Epidermal melanocyte (primary cell): ENCODE measurements around the gene ZNF282.
A peak's percentile ranks its signal among the peaks of the same experiment; 100 is the strongest.

Source experiments
- DNase-seq: peaks from one replicate; pipeline ENCODE4 v3.0.0; 2011; ENCODE audit warnings: low spot score; ENCODE audit not compliant: insufficient read length

Gene ZNF282

DNA sequence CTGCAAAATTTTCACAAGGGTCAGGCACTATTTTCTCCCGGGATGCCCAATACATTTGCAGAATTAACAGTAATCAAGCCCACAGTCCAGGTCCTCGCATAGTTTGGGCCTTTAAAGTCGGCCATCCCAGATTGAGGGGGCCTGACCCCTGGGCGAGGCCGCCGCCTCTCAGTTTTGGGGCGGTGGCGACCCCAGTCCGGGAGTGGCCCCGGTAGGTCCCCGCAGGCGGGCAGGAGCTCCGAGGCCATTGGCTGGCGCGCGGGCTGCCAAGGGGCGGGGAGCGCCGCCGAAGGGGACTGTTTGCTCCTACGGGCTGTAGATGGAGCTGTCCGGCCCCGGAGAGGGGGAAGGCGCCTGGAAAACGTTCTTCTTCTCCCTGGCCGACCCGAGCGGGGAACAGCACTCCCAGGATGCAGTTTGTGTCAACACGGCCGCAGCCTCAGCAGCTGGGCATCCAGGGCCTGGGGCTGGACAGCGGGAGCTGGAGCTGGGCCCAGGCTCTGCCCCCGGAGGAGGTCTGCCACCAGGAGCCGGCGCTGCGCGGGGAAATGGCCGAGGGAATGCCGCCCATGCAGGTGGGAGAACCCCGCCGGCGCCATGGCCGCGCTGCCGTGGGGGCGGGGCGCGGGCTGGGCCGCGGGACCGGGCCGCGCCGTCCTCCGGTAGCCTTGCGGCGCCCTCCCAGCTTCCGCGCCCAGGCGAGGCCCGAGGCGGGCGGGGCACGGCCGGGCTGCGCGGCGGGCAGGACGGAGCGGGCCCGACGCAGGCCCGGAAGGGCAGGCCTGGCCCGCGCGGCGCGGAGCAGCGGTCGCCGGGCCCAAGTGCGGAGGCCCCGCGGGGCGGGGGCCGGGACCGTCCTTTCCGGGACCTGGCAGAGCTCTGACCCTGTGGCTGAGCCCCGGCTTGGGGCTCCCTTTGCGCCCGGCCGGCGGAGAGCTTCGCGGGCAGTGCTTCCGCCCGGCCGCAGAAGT lies at the start of gene ZNF282:
TSS of gene ZNF282 (plus strand) at position 367 of the 971 bp plus-strand sequence. CDS start at position 411, 44 bp downstream.
- DNase-seq: peak; percentile 92

DNA sequence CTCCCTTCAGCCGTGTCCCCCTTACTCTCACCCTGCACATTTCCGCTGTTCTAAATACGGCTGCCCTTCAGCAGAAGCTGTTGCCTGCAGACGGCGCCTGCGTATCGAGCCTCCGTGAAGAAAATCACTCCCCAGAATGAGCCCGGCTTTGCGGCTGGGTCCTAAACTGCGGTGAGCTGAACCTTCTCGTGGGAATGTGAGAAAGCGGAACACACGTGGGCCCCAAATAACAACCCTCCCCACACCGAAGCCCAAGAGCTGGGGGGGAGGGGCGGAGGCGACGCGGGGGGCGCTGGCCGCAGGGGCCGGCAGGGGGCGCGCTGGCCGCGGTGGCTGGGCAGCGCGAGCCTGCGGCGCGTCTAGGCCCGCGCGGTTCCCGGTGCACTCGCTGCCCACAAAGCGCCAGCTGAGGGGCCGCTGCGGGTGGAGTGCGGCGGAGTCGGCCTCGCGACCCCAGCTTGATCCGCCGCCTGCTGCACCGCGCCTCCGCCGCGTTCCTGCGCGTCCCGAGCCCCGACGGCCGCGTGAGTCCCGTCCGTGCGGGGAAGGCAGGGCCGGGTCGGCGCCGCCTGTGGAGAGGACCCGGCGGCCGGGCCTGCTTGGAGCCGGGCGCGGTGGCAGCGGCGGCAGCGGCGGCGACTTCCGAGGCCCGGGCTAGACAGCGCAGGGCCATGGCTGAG lies 48.1 kb upstream of the ZNF282 start, which contains the start of gene ZNF398:
TSS of gene ZNF398 (plus strand) at position 382 of the 680 bp plus-strand sequence. CDS start at position 672, 290 bp downstream.
- DNase-seq: peak; percentile 88

DNA sequence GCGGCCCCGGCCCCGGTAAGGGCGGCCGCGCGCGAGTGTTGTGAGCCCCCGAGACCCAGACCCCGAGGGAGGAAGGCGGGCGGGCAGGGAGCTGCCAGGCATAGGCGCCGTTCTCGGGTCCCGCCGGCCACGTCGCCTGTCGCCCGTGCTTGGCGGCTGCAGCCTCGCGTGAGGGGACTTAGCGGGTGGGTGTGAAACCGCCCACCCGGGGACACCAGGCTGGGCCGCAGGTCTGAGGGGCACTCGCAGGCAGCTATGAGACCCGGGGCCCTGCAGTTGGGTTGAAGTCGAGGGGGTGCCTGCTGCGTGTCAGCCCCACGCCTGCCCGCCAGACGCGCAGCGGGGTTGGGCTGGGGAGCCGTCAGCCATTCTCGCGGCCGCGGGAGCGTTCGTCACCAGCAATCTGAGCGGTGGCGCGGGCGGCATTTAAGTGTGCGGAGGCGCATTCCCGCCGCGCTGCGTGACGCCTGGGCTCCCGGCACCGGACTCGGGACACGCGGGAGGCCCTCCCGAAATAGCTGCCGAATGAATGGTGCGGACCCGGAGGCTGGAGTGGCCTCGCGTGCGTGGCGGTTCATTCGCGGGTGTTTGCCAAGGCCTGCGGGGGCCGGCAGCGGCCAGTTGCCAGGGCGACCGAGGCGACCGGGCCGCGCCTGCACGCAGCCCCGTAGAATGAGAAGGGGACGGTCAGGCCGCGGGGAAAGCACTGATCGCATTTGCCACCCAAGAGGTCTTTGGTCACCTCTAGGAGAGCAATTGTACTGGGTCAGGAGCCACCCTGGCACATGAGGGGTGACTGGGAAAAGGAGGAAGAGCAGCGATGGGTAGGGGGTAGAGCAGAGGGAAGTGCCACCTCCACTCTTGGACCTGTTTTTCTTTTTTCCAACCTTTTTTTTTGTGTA lies 47.3 kb upstream of the ZNF282 start:
- DNase-seq: peak; percentile 51

DNA sequence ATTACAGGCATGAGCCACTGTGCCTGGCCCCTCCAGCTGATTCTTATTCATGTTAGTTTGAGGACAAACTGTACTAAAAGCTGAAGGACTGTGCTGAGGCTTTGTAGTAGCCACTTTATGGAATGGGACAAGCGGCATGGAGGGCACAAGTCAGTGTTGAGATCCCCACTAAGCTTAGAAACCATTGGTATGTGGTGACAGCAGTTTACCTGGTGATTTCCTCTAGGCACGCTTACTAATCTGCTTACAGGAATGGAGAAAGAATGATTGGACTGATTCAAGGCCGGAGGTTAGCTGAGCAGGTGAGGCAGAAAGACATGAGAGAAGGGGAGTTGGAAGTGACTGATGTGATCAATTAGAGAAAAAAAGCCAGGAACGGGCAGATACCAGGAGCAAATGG lies 44.4 kb upstream of the ZNF282 start:
- DNase-seq: no peak

DNA sequence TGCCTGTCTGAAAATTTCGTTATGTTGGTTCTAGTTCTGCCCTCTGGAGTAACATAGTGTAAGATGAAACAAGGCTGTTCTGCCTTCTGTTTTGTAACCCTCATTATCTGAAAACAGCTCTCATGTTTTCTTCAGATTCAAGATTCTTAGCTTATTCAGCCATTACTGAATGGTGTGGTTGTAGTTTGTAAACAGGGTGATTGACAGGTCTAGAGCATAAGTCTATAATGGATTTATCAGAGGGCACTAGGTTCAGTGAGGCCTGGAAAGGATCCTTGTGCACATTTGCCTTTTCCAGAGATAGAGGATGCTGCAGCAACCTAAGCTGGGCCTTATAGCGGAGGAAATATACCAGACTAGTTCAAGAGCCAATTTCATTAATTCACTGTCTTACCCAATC lies 42.0 kb upstream of the ZNF282 start:
- no peak for DNase-seq

DNA sequence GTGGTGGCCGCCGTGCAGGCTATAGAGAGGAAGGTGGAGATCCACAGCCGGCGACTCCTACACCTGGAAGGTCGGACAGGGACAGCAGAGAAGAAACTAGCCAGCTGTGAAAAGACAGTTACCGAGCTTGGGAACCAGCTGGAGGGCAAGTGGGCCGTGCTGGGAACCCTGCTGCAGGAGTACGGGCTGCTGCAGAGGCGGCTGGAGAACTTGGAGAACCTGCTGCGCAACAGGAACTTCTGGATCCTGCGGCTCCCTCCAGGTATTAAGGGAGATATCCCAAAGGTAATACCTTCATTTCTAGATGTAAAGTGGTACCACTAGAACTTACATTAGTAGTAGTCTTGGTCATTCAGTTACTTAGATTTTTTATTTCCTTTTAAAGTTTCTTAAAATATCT lies 41.3 kb upstream of the ZNF282 start:
- DNase-seq: no peak

DNA sequence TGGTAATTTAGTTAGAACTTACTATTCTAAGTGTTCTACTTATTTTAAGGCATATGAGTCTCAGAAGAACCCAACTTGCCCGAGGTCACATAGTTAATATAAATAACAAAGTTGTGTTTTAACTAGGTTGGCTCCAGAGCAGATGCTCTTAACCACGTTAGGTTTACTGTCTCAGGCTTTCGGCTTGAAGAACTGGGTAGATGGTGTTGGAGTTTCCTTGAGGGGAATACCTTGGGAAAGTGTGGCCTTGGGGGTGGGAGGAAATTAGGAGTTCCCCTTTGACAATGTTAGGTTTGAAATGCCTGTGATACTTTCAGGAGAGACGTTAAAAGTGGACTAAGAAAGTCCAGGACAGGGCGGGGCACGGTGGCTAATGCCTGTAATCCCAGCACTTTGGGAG lies 38.4 kb upstream of the ZNF282 start:
- DNase-seq: no peak

DNA sequence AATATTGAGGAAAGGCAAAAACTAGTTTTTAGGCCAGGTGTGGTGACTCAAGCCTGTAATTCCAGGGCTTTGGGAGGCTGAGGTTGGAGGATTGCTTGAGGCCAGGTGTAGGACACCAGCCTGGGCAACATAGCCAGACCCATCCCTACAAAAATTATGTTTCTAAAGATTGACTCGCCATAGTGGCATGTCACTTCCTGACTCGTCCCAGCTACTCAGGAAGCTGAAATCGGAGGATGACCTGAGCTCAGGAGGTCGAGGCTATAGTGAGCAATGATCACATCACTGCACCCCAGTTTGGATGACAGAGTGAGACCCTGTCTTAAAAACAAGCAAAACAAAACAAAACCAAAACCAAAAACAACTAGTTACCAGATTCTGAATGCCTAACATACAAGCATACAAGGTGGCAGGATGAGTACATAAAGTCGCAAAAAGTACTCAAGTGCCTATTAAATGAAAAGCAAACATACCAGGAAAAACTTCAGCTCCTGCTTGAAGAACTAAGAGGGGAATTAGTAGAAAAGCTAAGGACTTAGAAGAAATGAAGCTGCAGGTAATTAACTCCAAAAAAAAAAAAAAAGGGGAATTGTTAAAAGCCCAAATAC lies 34.0 kb upstream of the ZNF282 start:
- no peak for DNase-seq

DNA sequence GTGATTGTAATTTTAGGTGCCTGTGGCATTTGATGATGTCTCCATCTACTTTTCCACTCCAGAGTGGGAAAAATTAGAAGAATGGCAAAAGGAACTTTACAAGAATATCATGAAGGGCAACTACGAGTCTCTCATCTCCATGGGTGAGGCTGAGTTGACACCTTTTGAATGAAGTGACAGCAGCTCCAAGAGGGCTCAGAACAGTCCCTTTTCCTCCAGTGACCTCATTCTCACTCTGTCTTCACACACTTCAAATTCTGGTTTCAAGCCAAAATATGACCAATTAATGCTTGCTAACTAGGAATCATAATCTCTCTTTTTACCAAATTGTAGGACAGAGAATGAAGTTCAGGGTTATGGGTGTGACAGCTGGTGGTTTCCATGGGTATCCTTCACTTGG lies 29.2 kb upstream of the ZNF282 start:
- no peak for DNase-seq

DNA sequence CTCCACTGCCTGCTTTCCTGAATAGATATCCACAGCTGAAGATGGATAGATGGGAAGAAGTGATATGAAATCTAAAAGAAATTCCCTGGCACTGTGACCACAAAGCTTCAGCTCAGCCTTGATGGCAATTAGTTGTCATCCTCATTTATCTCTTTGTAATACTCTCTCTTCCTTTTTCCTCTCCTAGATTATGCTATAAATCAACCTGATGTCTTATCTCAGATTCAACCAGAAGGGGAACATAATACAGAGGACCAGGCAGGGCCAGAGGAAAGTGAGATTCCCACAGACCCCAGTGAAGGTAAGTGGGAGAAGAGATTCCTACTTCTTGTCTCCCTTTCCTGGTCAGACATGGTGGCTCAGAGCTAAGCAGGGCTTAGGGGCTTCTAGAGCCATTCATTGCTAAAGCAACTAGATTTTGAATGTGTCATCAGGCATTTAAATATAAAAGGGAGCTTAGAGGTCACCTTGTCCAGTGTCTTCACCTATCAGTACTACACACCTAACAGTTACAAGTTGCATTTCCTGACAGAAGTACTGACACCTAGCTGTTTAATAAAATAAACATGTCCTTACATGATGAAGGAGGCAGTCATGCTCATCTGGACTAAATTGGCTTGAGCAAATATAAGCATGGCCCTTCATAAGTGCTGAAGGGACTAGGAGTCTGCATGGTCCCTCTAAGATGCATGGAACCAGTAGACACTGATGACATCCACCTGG lies 28.6 kb upstream of the ZNF282 start:
- no peak for DNase-seq

DNA sequence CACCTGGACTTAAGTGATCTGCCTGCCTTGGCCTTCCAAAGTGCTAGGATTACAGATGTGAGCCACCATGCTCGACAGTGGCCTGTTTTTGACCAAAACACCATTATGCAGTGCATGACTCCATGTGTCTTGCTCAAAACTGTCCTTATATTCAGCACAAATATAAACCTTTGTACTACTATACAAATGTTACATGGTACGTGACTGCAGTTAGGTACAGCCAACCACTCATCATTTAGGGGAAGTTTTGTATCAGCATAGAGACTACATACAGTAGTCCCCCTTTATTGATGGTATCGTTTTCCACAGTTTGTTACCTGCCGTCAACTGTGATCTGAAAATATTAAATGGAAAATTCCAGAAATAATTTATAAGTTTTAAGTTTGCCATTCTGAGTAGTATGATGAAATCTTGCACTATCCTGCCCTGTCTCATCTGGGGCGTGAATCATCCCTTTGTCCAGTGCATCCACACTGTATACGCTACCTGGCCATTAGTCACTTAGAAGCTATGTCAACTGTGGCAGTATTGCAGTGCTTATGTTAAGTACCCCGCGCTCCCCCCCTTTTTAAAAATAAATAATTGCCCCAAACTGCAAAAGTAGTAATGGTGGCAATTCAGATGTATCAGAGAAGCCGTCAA lies 23.3 kb upstream of the ZNF282 start:
- DNase-seq: no peak

DNA sequence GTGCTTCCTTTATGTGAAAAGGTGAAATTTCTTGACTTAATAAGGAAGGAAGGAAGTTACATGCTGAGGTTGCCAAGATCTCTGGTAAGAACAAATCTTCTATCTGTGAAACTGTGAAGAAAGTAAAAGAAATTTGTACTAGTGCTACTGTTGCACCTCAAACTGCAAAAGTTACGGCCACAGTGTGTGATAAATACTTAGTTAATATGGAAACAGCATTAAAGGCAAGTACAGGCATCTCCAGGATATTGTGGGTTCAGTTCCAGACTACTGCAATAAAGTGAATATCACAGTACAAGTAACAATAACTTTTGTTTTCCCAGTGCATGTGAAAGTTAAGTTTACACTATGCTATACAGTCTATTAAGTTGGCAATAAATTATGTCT lies 22.8 kb upstream of the ZNF282 start:
- no peak for DNase-seq

DNA sequence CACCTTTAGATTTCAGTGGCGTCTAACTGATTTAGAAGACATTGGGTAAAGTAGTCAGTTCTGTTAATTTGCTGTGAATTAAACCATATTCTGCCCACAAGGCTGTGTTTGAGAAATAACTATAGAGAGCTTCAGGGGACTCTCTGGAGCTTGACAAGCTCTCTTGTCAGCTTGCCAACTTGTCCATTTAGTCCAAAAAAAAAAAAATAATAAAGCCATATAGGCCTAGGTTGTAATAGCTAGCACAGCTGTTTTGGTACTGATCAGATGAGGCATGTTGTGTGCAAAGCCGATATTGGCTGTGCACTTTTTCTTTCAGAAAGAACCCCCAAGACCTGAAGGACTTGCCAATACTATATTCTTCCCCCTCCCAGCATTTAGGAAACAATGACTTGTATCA lies 20.2 kb upstream of the ZNF282 start:
- no peak for DNase-seq

DNA sequence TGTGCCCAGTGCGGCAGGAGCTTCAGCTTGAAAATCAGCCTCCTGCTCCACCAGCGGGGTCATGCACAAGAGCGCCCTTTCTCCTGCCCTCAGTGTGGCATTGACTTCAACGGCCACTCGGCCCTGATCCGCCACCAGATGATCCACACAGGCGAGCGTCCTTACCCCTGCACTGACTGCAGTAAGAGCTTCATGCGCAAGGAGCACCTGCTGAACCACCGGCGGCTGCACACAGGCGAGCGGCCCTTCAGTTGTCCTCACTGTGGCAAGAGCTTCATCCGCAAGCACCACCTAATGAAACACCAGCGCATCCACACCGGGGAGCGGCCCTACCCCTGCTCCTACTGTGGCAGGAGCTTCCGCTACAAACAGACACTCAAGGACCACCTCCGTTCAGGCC lies 16.1 kb upstream of the ZNF282 start:
- DNase-seq: no peak

DNA sequence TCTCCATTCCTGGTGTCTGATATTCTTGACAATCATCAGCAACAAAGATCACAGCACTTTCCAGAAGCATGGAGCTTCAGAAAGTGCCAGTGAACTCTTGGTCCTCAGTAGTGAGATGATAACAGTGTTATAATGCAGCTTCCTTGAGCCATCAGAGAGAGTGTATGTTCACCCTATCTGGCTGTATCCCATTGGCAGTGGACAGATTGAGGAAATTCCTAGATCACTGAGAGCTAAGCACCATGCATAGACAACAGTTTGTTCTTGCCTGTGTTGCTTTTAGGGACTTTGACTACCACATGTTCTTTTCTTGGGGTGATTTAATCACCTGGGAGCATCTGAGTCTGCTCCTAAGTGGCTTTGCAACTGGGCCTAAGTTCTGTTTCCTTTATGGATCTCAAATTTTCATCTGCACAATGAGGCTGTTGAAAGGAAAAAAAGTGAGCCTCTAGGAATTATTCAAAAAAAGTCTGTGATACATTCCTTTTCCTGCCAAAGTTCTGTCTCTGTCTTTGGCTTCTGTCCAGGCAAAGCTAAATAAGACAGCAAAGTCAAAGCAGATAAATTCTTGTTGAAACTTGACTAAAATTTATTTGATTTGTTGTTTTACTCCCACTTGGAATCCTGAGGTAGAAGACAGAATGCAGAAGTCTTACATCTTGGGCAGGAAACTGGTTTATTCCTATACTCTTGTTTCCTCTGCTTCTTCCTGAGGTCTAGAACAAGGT lies 14.5 kb upstream of the ZNF282 start:
- DNase-seq: no peak

DNA sequence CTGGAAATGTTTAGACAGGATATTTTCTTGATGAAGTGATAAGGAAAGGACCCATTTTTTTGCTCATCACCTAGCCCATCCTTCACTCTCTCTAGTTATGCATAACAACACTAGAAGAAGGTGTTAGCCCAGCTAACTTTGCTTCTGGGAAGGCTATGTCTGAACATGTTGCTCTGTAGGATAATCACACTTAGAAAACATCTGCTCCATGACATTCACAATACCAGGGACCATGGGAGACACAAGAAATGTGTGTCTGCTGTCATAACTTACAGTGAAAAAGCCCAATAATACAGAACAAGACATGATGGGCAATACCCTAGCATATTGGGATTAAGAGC lies 13.9 kb upstream of the ZNF282 start:
- no peak for DNase-seq

DNA sequence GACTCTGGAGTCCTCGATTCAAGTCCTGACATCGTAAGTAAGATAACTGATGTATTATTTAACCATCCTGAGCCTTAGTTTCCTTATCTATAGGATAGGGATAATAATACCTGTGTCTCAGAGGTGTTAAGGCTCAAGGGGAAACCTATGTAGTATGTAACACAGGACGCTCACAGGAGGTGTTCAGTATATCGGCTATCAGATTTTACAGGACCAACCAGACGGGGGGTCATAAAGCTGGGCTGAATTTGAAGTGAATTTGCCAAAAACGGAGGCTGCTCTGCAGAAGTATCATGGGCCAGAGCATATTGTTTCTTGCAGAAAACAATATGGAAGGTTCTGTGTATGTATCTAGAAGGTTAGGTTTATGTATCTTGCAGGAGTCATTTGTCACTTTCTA lies 11.1 kb upstream of the ZNF282 start:
- DNase-seq: no peak

DNA sequence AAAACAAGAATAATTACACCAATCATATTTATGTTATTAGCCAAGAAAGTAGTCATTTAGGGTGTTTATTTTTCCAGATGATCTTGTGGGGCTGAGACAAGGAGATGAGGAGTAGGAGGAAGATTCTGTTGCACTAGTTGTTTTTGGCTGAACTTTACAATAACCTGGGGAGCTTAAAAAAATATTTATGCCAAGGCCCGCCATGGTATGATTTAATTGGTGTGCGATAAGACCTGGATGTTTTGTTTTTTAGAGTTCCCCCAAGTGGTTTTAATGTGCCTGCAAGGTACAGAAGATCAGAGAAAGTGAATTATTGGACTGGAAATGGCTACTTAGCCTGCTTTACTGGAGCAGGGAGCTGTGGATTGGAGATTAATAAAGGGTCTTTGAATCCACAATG lies 7.1 kb upstream of the ZNF282 start:
- no peak for DNase-seq

DNA sequence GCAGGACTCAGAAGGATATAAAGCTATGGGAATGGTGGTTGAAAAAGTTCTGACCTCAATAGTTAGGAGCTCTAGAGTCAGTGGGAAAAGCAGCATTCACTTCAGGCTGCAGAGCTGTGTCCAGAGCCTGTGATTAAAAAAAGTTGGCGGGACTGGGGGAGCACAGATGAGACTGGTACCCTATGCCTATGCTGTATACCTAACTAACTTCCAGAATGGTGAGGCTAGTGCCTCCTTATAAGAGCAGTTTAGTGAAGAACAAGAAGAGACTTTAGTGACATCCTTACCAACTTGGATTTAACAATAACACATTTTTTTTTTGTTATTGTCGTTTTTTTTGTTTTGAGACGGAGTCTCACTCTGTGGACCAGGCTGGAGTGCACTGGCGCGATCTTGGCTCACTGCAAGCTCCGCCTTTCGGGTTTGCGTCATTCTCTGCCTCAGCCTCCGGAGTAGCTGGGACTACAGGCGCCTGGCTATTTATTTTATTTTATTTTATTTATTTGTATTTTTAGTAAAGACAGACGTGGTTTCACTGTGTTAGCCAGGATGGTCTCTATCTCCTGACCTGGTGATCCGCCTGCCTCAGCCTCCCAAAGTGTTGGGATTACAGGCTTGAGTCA lies 6.6 kb upstream of the ZNF282 start:
- no peak for DNase-seq
